HG02571 (cell line): ENCODE results near the gene WDPCP.

Experiments
- ATAC-seq: cut with Tn5 transposase; IDR thresholded peaks from one replicate; pipeline ENCODE4 v1.9.1; 2021; ENCODE audit warnings: mild to moderate bottlenecking, moderate library complexity; ENCODE audit not compliant: unreplicated experiment

WDPCP gene

GRCh38 chr2:63545023-63545422, 43.3 kb downstream of the WDPCP start:
- no peak for ATAC-seq

- no peak for ATAC-seq
These were observed 44.2 kb downstream of the WDPCP start for GRCh38 chr2:63544017-63544627.

- ATAC-seq: no peak
These were observed 48.7 kb downstream of the WDPCP start for GRCh38 chr2:63539416-63540162.

GRCh38 chr2:63538390-63538789, 49.9 kb downstream of the WDPCP start:
- ATAC-seq: no peak

- no peak for ATAC-seq
These were observed 51.0 kb downstream of the WDPCP start for GRCh38 chr2:63537306-63537705.

GRCh38 chr2:63530704-63531279, 57.5 kb downstream of the WDPCP start:
- no peak for ATAC-seq

GRCh38 chr2:63525905-63526304, 62.4 kb downstream of the WDPCP start:
- no peak for ATAC-seq

- no peak for ATAC-seq
These were observed 65.3 kb downstream of the WDPCP start for GRCh38 chr2:63522950-63523349.

- ATAC-seq: no peak
These were observed 67.5 kb downstream of the WDPCP start for GRCh38 chr2:63520793-63521192.

GRCh38 chr2:63514781-63515180, 73.5 kb downstream of the WDPCP start:
- no peak for ATAC-seq

GRCh38 chr2:63514237-63514716, 74.0 kb downstream of the WDPCP start:
- ATAC-seq: no peak

GRCh38 chr2:63506320-63506719, 82.0 kb downstream of the WDPCP start:
- ATAC-seq: no peak

- no peak for ATAC-seq
These were observed 84.5 kb downstream of the WDPCP start for GRCh38 chr2:63503818-63504217.

- ATAC-seq: no peak
These were observed 87.9 kb downstream of the WDPCP start for GRCh38 chr2:63500398-63500797.

GRCh38 chr2:63497576-63497975, 90.7 kb downstream of the WDPCP start:
- ATAC-seq: no peak

- no peak for ATAC-seq
These were observed 93.3 kb downstream of the WDPCP start for GRCh38 chr2:63494968-63495367.

- ATAC-seq: no peak
These were observed 94.2 kb downstream of the WDPCP start for GRCh38 chr2:63494100-63494499.

- ATAC-seq: no peak
These were observed 100.1 kb downstream of the WDPCP start for GRCh38 chr2:63488118-63488713.

- ATAC-seq: no peak
These were observed 101.4 kb downstream of the WDPCP start for GRCh38 chr2:63486861-63487290.

GRCh38 chr2:63484901-63485300, 103.4 kb downstream of the WDPCP start:
- no peak for ATAC-seq

GRCh38 chr2:63484481-63484880, 103.8 kb downstream of the WDPCP start:
- no peak for ATAC-seq

- no peak for ATAC-seq
These were observed 110.6 kb downstream of the WDPCP start for GRCh38 chr2:63477686-63478085.
